ENCODE measurements around the gene PHLDB1.
"Not testable (repeated sequence)": the region's sequence is repeated elsewhere in the genome, so short reads cannot be mapped to it uniquely, and the experiment has no call there.

DNA sequence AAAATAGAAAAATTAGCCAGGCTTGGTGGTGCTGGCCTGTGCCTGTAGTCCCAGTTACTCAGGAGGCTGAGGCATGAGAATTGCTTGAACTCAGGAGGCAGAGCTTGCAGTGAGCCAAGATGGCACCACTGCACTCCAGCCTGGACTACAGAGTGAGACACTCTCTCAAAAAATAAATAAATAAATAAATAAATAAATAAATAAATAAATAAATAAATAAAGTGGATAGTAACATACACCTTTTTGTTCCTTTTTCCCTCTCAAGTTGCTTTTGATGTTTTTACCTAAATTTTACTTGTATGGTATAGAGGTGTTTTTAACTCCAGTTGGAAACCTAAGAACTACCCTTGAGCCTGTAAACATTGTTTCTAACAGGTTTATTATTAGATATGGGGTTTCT, 29.4 kb upstream of the PHLDB1 start:
- TF ChIP-seq, protein P1, sequence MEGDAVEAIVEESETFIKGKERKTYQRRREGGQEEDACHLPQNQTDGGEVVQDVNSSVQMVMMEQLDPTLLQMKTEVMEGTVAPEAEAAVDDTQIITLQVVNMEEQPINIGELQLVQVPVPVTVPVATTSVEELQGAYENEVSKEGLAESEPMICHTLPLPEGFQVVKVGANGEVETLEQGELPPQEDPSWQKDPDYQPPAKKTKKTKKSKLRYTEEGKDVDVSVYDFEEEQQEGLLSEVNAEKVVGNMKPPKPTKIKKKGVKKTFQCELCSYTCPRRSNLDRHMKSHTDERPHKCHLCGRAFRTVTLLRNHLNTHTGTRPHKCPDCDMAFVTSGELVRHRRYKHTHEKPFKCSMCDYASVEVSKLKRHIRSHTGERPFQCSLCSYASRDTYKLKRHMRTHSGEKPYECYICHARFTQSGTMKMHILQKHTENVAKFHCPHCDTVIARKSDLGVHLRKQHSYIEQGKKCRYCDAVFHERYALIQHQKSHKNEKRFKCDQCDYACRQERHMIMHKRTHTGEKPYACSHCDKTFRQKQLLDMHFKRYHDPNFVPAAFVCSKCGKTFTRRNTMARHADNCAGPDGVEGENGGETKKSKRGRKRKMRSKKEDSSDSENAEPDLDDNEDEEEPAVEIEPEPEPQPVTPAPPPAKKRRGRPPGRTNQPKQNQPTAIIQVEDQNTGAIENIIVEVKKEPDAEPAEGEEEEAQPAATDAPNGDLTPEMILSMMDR (IDR thresholded peaks at IDR 0.05), result not testable (repeated sequence)
- not testable (repeated sequence) for TF ChIP-seq POLR2A (IDR thresholded peaks at IDR 0.05)
